ENCODE data around the gene SOX6. TPM values are rescaled to one million over a fixed set of nuclear protein-coding genes. Genes with fewer than 3 reads are reported as not detected.

The SOX6 gene
- total and polyA plus RNA-seq, 12 donors, result 0.80 to 43.0 (median 21.2) TPM

- Histone ChIP-seq H3K36me3 (no peaks in the 10 kb centered on the region), H3K27me3 (no peaks in the 10 kb centered on the region), H3K4me3 (no peak overlapping the region), H3K27ac (no peak overlapping the region), H3K4me1 (no peaks in the 10 kb centered on the region), H3K9me3 (peaks cover 0 to 13% (median 0%) of the 10 kb centered on the region in 11 donors)
- no peak for TF ChIP-seq CTCF (IDR thresholded peaks at IDR 0.05)
- intact Hi-C loops (cut with DNase I), result no loop called here
- 95 to 99% methylated on average over 2 of the region's 2 CpGs for WGBS, 2 donors
- no peak for ATAC-seq
- no peak for DNase-seq
Observed at GRCh38 chr11:15931497-15931896, 424.8 kb downstream of the SOX6 start.

GRCh38 chr11:15930442-15931025, 425.8 kb downstream of the SOX6 start:
- TF ChIP-seq CTCF (IDR thresholded peaks at IDR 0.05), result no peak
- Histone ChIP-seq H3K4me1 (no peaks in the 10 kb centered on the region), H3K36me3 (no peaks in the 10 kb centered on the region), H3K27me3 (no peaks in the 10 kb centered on the region), H3K9me3 (peaks cover 0 to 13% (median 0%) of the 10 kb centered on the region in 11 donors), H3K27ac (no peak overlapping the region), H3K4me3 (no peak overlapping the region)
- ATAC-seq, result no peak
- intact Hi-C loops (cut with DNase I), result no loop called here
- 79 to 80% methylated on average over 6 of the region's 6 CpGs for WGBS, 2 donors
- DNase-seq, result no peak

- Histone ChIP-seq H3K4me1 (no peaks in the 10 kb centered on the region), H3K4me3 (no peak overlapping the region), H3K36me3 (no peaks in the 10 kb centered on the region), H3K27ac (no peak overlapping the region), H3K27me3 (no peaks in the 10 kb centered on the region), H3K9me3 (peaks cover 0 to 13% (median 0%) of the 10 kb centered on the region in 11 donors)
- 88 to 96% methylated on average over 3 of the region's 3 CpGs for WGBS, 2 donors
- no peak for DNase-seq
- intact Hi-C loops (cut with DNase I), result no loop called here
- TF ChIP-seq CTCF (IDR thresholded peaks at IDR 0.05), result no peak
- ATAC-seq, result peak in 1 of 8 donors; percentile 11
Observed at GRCh38 chr11:15929371-15929901, 426.9 kb downstream of the SOX6 start.

- intact Hi-C loops (cut with DNase I), result no loop called here
- ATAC-seq, result peak in 5 of 8 donors; percentile 28 to 75 (median 49)
- no peaks in the 10 kb centered on the region for H3K27me3 ChIP-seq
- H3K9me3 ChIP-seq, result peaks cover 0 to 13% (median 0%) of the 10 kb centered on the region in 11 donors
- TF ChIP-seq CTCF (IDR thresholded peaks at IDR 0.05), result no peak
- H3K27ac ChIP-seq, result no peak overlapping the region
- no peak for DNase-seq
- no peak overlapping the region for H3K4me3 ChIP-seq
- no peaks in the 10 kb centered on the region for H3K4me1 ChIP-seq
- H3K36me3 ChIP-seq, result no peaks in the 10 kb centered on the region
Observed at GRCh38 chr11:15927864-15928217, 428.5 kb downstream of the SOX6 start.
